H9 (cell line): ENCODE measurements around the gene CORO2B. TPM values are rescaled to one million over a fixed set of nuclear protein-coding genes. Genes with fewer than 3 reads are reported as not detected.

Source experiments
- DNase-seq: peaks from one replicate; pipeline ENCODE4 v3.0.0-alpha.2; 2017
- H2AFZ ChIP-seq: one replicate; pipeline ENCODE4 v1.6.1; 2013; ENCODE audit warnings: mild to moderate bottlenecking, low read length, control low read depth, moderate library complexity
- H2AK5ac ChIP-seq: 2 replicates; pipeline ENCODE4 v1.6.1; 2013; ENCODE audit warnings: low read length, control low read depth, mixed read lengths; ENCODE audit not compliant: insufficient read length
- H2BK120ac ChIP-seq: one replicate; pipeline ENCODE4 v1.6.1; 2013; ENCODE audit warnings: low read depth, mild to moderate bottlenecking, low read length, control low read depth, inconsistent platforms; ENCODE audit not compliant: poor library complexity, severe bottlenecking
- H2BK12ac ChIP-seq: 2 replicates; pipeline ENCODE4 v1.6.1; 2013; ENCODE audit warnings: low read length, control low read depth, mixed read lengths, low read depth; ENCODE audit not compliant: insufficient read length
- H2BK15ac ChIP-seq: 2 replicates; pipeline ENCODE4 v1.6.1; 2013; ENCODE audit warnings: low read depth, low read length, control low read depth
- H2BK20ac ChIP-seq: one replicate; pipeline ENCODE4 v1.6.1; 2013; ENCODE audit warnings: low read depth, mild to moderate bottlenecking, low read length, control low read depth, inconsistent platforms; ENCODE audit not compliant: poor library complexity, severe bottlenecking
- H2BK5ac ChIP-seq: 2 replicates; pipeline ENCODE4 v1.6.1; 2013; ENCODE audit warnings: low read length, control low read depth, mixed read lengths; ENCODE audit not compliant: insufficient read length
- H3K14ac ChIP-seq: 2 replicates; pipeline ENCODE4 v1.6.1; 2013; ENCODE audit warnings: low read length, control low read depth; ENCODE audit not compliant: insufficient read depth
- H3K18ac ChIP-seq: 2 replicates; pipeline ENCODE4 v1.6.1; 2013; ENCODE audit warnings: low read depth, mild to moderate bottlenecking, mixed read lengths, low read length, control low read depth; ENCODE audit not compliant: insufficient read length
- H3K23ac ChIP-seq: 2 replicates; pipeline ENCODE4 v1.6.1; 2013; ENCODE audit warnings: low read length, control low read depth, mixed read lengths, low read depth; ENCODE audit not compliant: insufficient read length
- H3K23me2 ChIP-seq: 2 replicates; pipeline ENCODE4 v1.6.1; 2013; ENCODE audit warnings: low read depth, mild to moderate bottlenecking, mixed read lengths, low read length, control low read depth; ENCODE audit not compliant: insufficient read length, poor library complexity, severe bottlenecking
- H3K27ac ChIP-seq: 2 replicates; pipeline ENCODE4 v1.5.1; 2013; ENCODE audit warnings: low read length, control low read depth, mixed read lengths, low read depth; ENCODE audit not compliant: insufficient read length
- H3K27me3 ChIP-seq: 2 replicates; pipeline ENCODE4 v1.6.1; 2013; ENCODE audit warnings: low read length, control low read depth, inconsistent platforms; ENCODE audit not compliant: insufficient read depth
- H3K4ac ChIP-seq: 2 replicates; pipeline ENCODE4 v1.6.1; 2013; ENCODE audit warnings: low read depth, mild to moderate bottlenecking, control low read depth, inconsistent platforms, low read length, moderate library complexity
- H3K4me1 ChIP-seq: 2 replicates; pipeline ENCODE4 v1.6.1; 2013; ENCODE audit warnings: low read length, control low read depth, inconsistent platforms; ENCODE audit not compliant: insufficient read depth
- H3K4me2 ChIP-seq: 2 replicates; pipeline ENCODE4 v1.6.1; 2013; ENCODE audit warnings: low read length, control low read depth, mixed read lengths; ENCODE audit not compliant: insufficient read length, insufficient read depth
- H3K56ac ChIP-seq: 2 replicates; pipeline ENCODE4 v1.6.1; 2013; ENCODE audit warnings: low read depth, mild to moderate bottlenecking, mixed read lengths, low read length, control low read depth; ENCODE audit not compliant: insufficient read length
- H3K79me1 ChIP-seq: 2 replicates; pipeline ENCODE4 v1.6.1; 2013; ENCODE audit warnings: low read depth, mild to moderate bottlenecking, moderate library complexity, low read length, control low read depth, inconsistent platforms; ENCODE audit not compliant: insufficient read depth, poor library complexity, severe bottlenecking
- H3K79me2 ChIP-seq: 2 replicates; pipeline ENCODE4 v1.6.1; 2013; ENCODE audit warnings: low read length, control low read depth, inconsistent platforms; ENCODE audit not compliant: insufficient read depth
- H3K9ac ChIP-seq: 2 replicates; pipeline ENCODE4 v1.6.1; 2013; ENCODE audit warnings: low read length, control low read depth, mixed read lengths; ENCODE audit not compliant: insufficient read length; ENCODE audit errors: extremely low read depth
- H3K9me3 ChIP-seq: one replicate; pipeline ENCODE4 v1.6.1; 2013; ENCODE audit warnings: low read depth, low read length, inconsistent platforms; ENCODE audit not compliant: control insufficient read depth
- H3T11ph ChIP-seq: one replicate; pipeline ENCODE4 v1.6.1; 2013; ENCODE audit warnings: mild to moderate bottlenecking, low read length, control low read depth, inconsistent platforms
- H4K20me1 ChIP-seq: one replicate; pipeline ENCODE4 v1.6.1; 2013; ENCODE audit not compliant: control insufficient read depth, insufficient read length, insufficient read depth
- H4K5ac ChIP-seq: 2 replicates; pipeline ENCODE4 v1.6.1; 2013; ENCODE audit warnings: low read depth, mild to moderate bottlenecking, mixed read lengths, low read length, control low read depth; ENCODE audit not compliant: insufficient read length
- H4K8ac ChIP-seq: replicated peaks from 2 replicates; pipeline ENCODE4 v1.6.1; 2013; ENCODE audit warnings: low read length, control low read depth, mixed read lengths, low read depth; ENCODE audit not compliant: insufficient read length
- H4K91ac ChIP-seq: 2 replicates; pipeline ENCODE4 v1.6.1; 2013; ENCODE audit warnings: low read depth, mild to moderate bottlenecking, moderate library complexity, mixed read lengths, low read length, control low read depth; ENCODE audit not compliant: insufficient read length
- H3K27ac Mint-ChIP-seq, 3 experiments: 2 replicates in 2 of 3; 3 replicates in 1 of 3; pipeline ENCODE4 v1.8.0; 2020 to 2021; ENCODE audit warnings: mixed read lengths in 3 of 3, mild to moderate bottlenecking in 1 of 3, moderate library complexity in 1 of 3
- H3K27me3 Mint-ChIP-seq: 2 replicates; pipeline ENCODE4 v1.8.0; 2021; ENCODE audit warnings: low read depth, mild to moderate bottlenecking, moderate library complexity, mixed read lengths
- H3K36me3 Mint-ChIP-seq, 3 experiments: 2 replicates in 2 of 3; 3 replicates in 1 of 3; pipeline ENCODE4 v1.8.0; 2020 to 2021; ENCODE audit warnings: low read depth in 3 of 3, mixed read lengths in 3 of 3; ENCODE audit not compliant: insufficient read depth in 1 of 3
- H3K4me1 Mint-ChIP-seq, 2 experiments: 2 replicates each; pipeline ENCODE4 v1.8.0; 2020; ENCODE audit warnings: mixed read lengths in 2 of 2
- H3K4me3 Mint-ChIP-seq, 2 experiments: 2 replicates in 1 of 2; 3 replicates in 1 of 2; pipeline ENCODE4 v1.8.0; 2020 to 2021; ENCODE audit warnings: mild to moderate bottlenecking in 2 of 2, mixed read lengths in 2 of 2, moderate library complexity in 1 of 2
- H3K9me3 Mint-ChIP-seq, 2 experiments: 2 replicates in 1 of 2; 3 replicates in 1 of 2; pipeline ENCODE4 v1.8.0; 2020; ENCODE audit warnings: mild to moderate bottlenecking in 2 of 2, mixed read lengths in 2 of 2, moderate library complexity in 1 of 2
- CTCF ChIP-seq: fragments of 200-600 bp; sonication (generic); conservative IDR thresholded peaks from 3 replicates; pipeline ENCODE4 v1.8.0; 2021; ENCODE audit warnings: antibody characterized with exemption, mild to moderate bottlenecking
- WGBS: extraction: QIAGEN DNeasy Blood & Tissue Kit; methylation state at CpG from one replicate; pipeline ENCODE4 v1.1.7; 2013; ENCODE audit warnings: missing lambda C conversion rate, low lambda C conversion rate, mixed read lengths; ENCODE audit not compliant: insufficient read length; ENCODE audit errors: extremely low coverage; 5-methylcytosine and 5-hydroxymethylcytosine counted together
- total RNA-seq: library from RNA; stranded (reverse); gene quantifications from 2 replicates; pipeline ENCODE4 v1.2.1, GENCODE V29; 2021

CORO2B gene
- total RNA-seq, 1 experiment from 2014 or later: 3.1 TPM

- no peak overlapping the region for H2BK5ac ChIP-seq
- no peaks in the 10 kb centered on the region for H3K9me3 Mint-ChIP-seq
Observed at GRCh38 chr15:68707386-68707785, 128.6 kb downstream of the CORO2B start.

More at GRCh38 chr15:68707386-68707785, 128.6 kb downstream of the CORO2B start:
- Histone ChIP-seq H3K27ac (no peak overlapping the region), H3K23me2 (no peaks in the 10 kb centered on the region), H3K79me1 (no peaks in the 10 kb centered on the region), H2BK20ac (no peak overlapping the region), H3T11ph (no peak overlapping the region), H3K4me2 (no peak overlapping the region), H3K4me1 (no peaks in the 10 kb centered on the region; the same call in 1 of the 2 replicates), H3K9ac (no peak overlapping the region), H3K4ac (no peak overlapping the region), H4K8ac (no peak overlapping the region), H3K9me3 (no peaks in the 10 kb centered on the region), H4K91ac (no peak overlapping the region), H3K18ac (no peak overlapping the region), H2BK15ac (no peak overlapping the region), H2AFZ (no peak overlapping the region), H2BK12ac (no peak overlapping the region), H4K20me1 (no peaks in the 10 kb centered on the region), H3K79me2 (no peaks in the 10 kb centered on the region), H2AK5ac (no peak overlapping the region), H2BK120ac (no peak overlapping the region), H3K14ac (no peak overlapping the region), H3K27me3 (no peaks in the 10 kb centered on the region), H3K23ac (no peak overlapping the region), H4K5ac (no peak overlapping the region), H3K56ac (no peak overlapping the region)
- TF ChIP-seq CTCF: no peak
- H3K27me3 Mint-ChIP-seq: peaks cover 2% of the 10 kb centered on the region; the same call in 1 of the 2 replicates
- no peak overlapping the region for H3K27ac Mint-ChIP-seq
- H3K36me3 Mint-ChIP-seq: no peaks in the 10 kb centered on the region
- H3K4me1 Mint-ChIP-seq: peaks cover 2 to 10% of the 10 kb centered on the region in 2 experiments
- H3K4me3 Mint-ChIP-seq: no peak overlapping the region
- WGBS: no CpG with 5 or more reads among the region's 5 CpGs
- no peak for DNase-seq
